MM.1S (cell line): ENCODE data around the gene CCNYL1.

Source experiments
- DNase-seq: peaks from one replicate; pipeline ENCODE4 v3.0.0-alpha.2; 2015
- H2AFZ ChIP-seq: fragments of 300-600 bp; sonication (generic); 2 replicates; pipeline ENCODE4 v1.6.0; 2016; ENCODE audit warnings: antibody characterized with exemption, low read length
- H3F3A ChIP-seq: fragments of 300-600 bp; sonication (generic); 2 replicates; pipeline ENCODE4 v1.6.1; 2016; ENCODE audit warnings: mild to moderate bottlenecking, antibody characterized with exemption, low read length, moderate library complexity, mixed read lengths; ENCODE audit not compliant: insufficient read depth
- H3K27ac ChIP-seq: fragments of 300-600 bp; sonication (generic); 2 replicates; pipeline ENCODE4 v1.5.1; 2016; ENCODE audit warnings: mild to moderate bottlenecking, low read length
- H3K27me3 ChIP-seq: fragments of 300-600 bp; sonication (generic); replicated peaks from 2 replicates; pipeline ENCODE4 v1.6.0; 2016; ENCODE audit warnings: low read length; ENCODE audit not compliant: insufficient read depth
- H3K36me3 ChIP-seq: fragments of 300-600 bp; sonication (generic); replicated peaks from 2 replicates; pipeline ENCODE4 v1.6.1; 2016; ENCODE audit warnings: mild to moderate bottlenecking, low read length, mixed read lengths; ENCODE audit not compliant: insufficient read depth
- H3K4me1 ChIP-seq: fragments of 300-600 bp; sonication (generic); 2 replicates; pipeline ENCODE4 v1.6.1; 2016; ENCODE audit warnings: low read length, mixed read lengths
- H3K4me2 ChIP-seq: fragments of 300-600 bp; sonication (generic); 2 replicates; pipeline ENCODE4 v1.6.0; 2016; ENCODE audit warnings: low read depth, low read length
- H3K4me3 ChIP-seq: fragments of 300-600 bp; sonication (generic); 2 replicates; pipeline ENCODE4 v1.5.1; 2016; ENCODE audit warnings: low read length, mixed read lengths
- H3K79me2 ChIP-seq: fragments of 300-600 bp; sonication (generic); 2 replicates; pipeline ENCODE4 v1.6.1; 2016; ENCODE audit warnings: mixed run types, low read length, mixed read lengths
- H3K9ac ChIP-seq: fragments of 300-600 bp; sonication (generic); 2 replicates; pipeline ENCODE4 v1.6.1; 2016; ENCODE audit warnings: low read length, mixed read lengths
- H3K9me2 ChIP-seq: fragments of 300-600 bp; sonication (generic); replicated peaks from 2 replicates; pipeline ENCODE4 v1.6.1; 2016; ENCODE audit warnings: mild to moderate bottlenecking, low read length, mixed read lengths; ENCODE audit not compliant: insufficient read depth
- H3K9me3 ChIP-seq: fragments of 300-600 bp; sonication (generic); replicated peaks from 2 replicates; pipeline ENCODE4 v1.6.1; 2016; ENCODE audit warnings: mild to moderate bottlenecking, low read length, mixed read lengths; ENCODE audit not compliant: insufficient read depth
- H4K20me1 ChIP-seq: fragments of 300-600 bp; sonication (generic); 2 replicates; pipeline ENCODE4 v1.6.1; 2016; ENCODE audit warnings: mild to moderate bottlenecking, low read length, moderate library complexity, mixed read lengths; ENCODE audit not compliant: insufficient read depth
- EZH2 ChIP-seq: fragments of 300-600 bp; sonication (generic); optimal IDR thresholded peaks from 2 replicates; pipeline ENCODE3; 2017; ENCODE audit warnings: low read depth, mild to moderate bottlenecking, antibody characterized with exemption, low read length, mixed read lengths
- EZH2phosphoT487 ChIP-seq: fragments of 300-600 bp; sonication (generic); IDR thresholded peaks from 2 replicates; pipeline ENCODE4 v1.6.1; 2018; ENCODE audit warnings: antibody characterized with exemption, low read length
- TF ChIP-seq, protein P1 (sequence below): fragments of 300-600 bp; sonication (generic); IDR thresholded peaks from 2 replicates; pipeline ENCODE4 v1.5.1; 2016; ENCODE audit warnings: antibody characterized with exemption, low read length, mixed read lengths

CCNYL1 gene

DNA sequence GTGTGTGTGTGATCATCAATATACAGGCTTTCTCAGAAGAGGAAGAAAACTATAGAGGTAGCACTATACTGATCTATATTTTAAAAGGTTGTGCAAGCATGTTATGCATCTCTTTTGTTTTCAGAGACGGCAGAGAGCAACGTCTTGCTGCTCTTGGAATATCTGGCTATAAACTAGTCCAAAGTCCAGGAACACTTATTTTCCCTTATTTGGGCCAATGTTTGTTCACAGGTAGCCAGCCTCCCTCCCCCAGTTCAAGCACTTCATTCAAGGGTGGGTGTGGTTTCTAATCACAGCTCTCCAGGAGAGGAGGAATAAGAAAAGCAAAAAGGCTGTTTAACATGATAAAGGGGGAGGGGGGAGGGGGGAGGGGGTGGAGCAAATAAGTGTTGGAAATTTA is 54.1 kb downstream of the CCNYL1 start:
- H3K36me3 ChIP-seq, result no peaks in the 10 kb centered on the region
- H3K9me2 ChIP-seq, result no peaks in the 10 kb centered on the region
- DNase-seq, result no peak
- no peaks in the 10 kb centered on the region for H3K27me3 ChIP-seq
- no peak overlapping the region for H3K4me3 ChIP-seq
- H3K4me2 ChIP-seq, result no peak overlapping the region
- TF ChIP-seq, protein P1, sequence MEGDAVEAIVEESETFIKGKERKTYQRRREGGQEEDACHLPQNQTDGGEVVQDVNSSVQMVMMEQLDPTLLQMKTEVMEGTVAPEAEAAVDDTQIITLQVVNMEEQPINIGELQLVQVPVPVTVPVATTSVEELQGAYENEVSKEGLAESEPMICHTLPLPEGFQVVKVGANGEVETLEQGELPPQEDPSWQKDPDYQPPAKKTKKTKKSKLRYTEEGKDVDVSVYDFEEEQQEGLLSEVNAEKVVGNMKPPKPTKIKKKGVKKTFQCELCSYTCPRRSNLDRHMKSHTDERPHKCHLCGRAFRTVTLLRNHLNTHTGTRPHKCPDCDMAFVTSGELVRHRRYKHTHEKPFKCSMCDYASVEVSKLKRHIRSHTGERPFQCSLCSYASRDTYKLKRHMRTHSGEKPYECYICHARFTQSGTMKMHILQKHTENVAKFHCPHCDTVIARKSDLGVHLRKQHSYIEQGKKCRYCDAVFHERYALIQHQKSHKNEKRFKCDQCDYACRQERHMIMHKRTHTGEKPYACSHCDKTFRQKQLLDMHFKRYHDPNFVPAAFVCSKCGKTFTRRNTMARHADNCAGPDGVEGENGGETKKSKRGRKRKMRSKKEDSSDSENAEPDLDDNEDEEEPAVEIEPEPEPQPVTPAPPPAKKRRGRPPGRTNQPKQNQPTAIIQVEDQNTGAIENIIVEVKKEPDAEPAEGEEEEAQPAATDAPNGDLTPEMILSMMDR, result no peak
- TF ChIP-seq EZH2phosphoT487 (no peak), EZH2 (no peak)
- H4K20me1 ChIP-seq, result no peaks in the 10 kb centered on the region
- H3K9me3 ChIP-seq, result no peaks in the 10 kb centered on the region
- no peaks in the 10 kb centered on the region for H3K79me2 ChIP-seq
- H2AFZ ChIP-seq, result no peak overlapping the region
- no peaks in the 10 kb centered on the region for H3F3A ChIP-seq
- H3K4me1 ChIP-seq, result no peaks in the 10 kb centered on the region
- H3K27ac ChIP-seq, result no peak overlapping the region
- no peak overlapping the region for H3K9ac ChIP-seq

DNA sequence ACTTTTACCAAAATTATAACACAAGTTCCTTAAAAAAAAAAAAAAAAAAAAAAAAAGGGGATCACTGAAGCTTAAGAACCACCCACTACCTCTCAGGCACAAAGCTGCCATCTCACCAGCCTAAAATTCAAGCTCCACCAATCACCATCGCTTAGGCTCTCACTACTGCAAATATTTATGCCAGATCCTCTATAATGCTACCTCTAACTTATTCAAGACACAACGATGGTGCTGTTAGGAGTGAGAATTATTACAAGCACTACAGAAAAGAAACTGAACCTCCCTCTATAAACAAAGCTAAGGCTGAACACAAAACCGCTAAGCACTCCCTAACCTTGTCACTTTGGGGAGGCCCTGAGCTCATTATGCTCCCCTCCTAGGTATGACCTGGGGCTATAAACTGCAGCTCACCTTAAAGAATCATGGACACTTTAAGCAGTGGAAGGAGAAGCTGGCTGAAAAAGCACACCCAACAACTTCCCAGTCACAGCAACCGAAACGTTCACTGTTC is 54.7 kb downstream of the CCNYL1 start:
- no peak overlapping the region for H3K9ac ChIP-seq
- no peaks in the 10 kb centered on the region for H3K9me2 ChIP-seq
- no peaks in the 10 kb centered on the region for H3K4me1 ChIP-seq
- H3F3A ChIP-seq, result no peaks in the 10 kb centered on the region
- H3K79me2 ChIP-seq, result no peaks in the 10 kb centered on the region
- H2AFZ ChIP-seq, result no peak overlapping the region
- TF ChIP-seq, protein P1, result no peak
- TF ChIP-seq EZH2phosphoT487 (no peak), EZH2 (no peak)
- no peaks in the 10 kb centered on the region for H4K20me1 ChIP-seq
- H3K36me3 ChIP-seq, result no peaks in the 10 kb centered on the region
- no peak overlapping the region for H3K4me2 ChIP-seq
- DNase-seq, result no peak
- no peak overlapping the region for H3K27ac ChIP-seq
- H3K9me3 ChIP-seq, result no peaks in the 10 kb centered on the region
- no peaks in the 10 kb centered on the region for H3K27me3 ChIP-seq
- H3K4me3 ChIP-seq, result no peak overlapping the region

DNA sequence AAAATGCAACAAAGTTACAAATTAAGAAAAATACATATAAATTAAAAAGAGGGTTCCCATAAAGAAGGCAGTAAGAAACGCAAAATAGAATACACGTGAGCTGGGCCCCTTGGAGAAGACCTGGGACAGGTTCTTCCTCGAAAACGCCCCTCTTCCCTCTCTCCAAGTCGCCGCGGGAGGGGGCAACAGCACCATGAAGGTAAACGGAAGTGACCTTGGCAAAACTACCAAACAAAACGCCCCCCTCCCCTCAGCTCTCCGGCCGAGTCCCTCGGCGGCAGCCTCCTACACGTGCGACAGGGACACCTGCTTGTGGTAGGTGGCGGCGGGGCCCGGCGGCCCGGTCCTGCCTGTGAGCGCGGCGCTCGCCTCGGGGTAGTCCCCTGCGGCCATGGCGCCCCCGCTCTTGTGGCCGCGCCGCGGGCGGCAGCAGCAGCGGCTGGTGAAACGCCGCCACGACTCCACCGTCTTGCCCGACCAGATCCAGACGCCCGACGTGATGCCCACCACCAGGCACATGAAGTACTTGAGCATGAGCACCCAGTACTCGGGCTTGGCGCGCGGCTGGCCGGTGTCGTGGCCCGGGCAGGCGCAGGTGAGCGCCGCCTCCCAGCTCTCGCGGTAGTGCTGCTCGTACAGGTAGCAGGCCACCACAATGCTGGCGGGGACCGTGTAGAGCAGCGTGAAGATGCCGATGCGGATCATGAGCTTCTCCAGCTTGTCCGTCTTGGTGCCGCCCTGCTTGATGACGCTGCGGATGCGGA is 55.4 kb downstream of the CCNYL1 start:
- no peak for DNase-seq
- no peaks in the 10 kb centered on the region for H3K36me3 ChIP-seq
- H3K9me3 ChIP-seq, result no peaks in the 10 kb centered on the region
- H3K4me3 ChIP-seq, result no peak overlapping the region
- no peaks in the 10 kb centered on the region for H3K27me3 ChIP-seq
- no peaks in the 10 kb centered on the region for H3K79me2 ChIP-seq
- H4K20me1 ChIP-seq, result no peaks in the 10 kb centered on the region
- no peaks in the 10 kb centered on the region for H3F3A ChIP-seq
- H3K4me2 ChIP-seq, result no peak overlapping the region
- H3K4me1 ChIP-seq, result no peaks in the 10 kb centered on the region
- no peaks in the 10 kb centered on the region for H3K9me2 ChIP-seq
- no peak overlapping the region for H3K27ac ChIP-seq
- TF ChIP-seq EZH2 (no peak), EZH2phosphoT487 (no peak)
- TF ChIP-seq, protein P1, result no peak
- H3K9ac ChIP-seq, result no peak overlapping the region
- no peak overlapping the region for H2AFZ ChIP-seq
